IMR-90 (cell line): ENCODE measurements around the gene FASLG.

Experiments used
- BHLHE40 ChIP-seq: fragments of 150-350 bp; IDR thresholded peaks from 2 replicates; pipeline ENCODE4 v1.6.1; 2016; ENCODE audit warnings: mild to moderate bottlenecking, low read depth, low read length
- CEBPB ChIP-seq: IDR thresholded peaks from 2 replicates; pipeline ENCODE4 v1.6.1; 2012; ENCODE audit warnings: low read depth, low read length, improper control_type of control experiment
- MAFK ChIP-seq: IDR thresholded peaks from 2 replicates; pipeline ENCODE4 v1.6.1; 2012; ENCODE audit warnings: low read depth, low read length, improper control_type of control experiment
- MXI1 ChIP-seq: IDR thresholded peaks from 2 replicates; pipeline ENCODE4 v1.6.1; 2012; ENCODE audit warnings: low read depth, mild to moderate bottlenecking, low read length, moderate library complexity, borderline replicate concordance
- NFE2L2 ChIP-seq: fragments of 150-350 bp; IDR thresholded peaks from 2 replicates; pipeline ENCODE4 v1.6.1; 2016; ENCODE audit warnings: low read depth, mild to moderate bottlenecking, low read length
- POLR2A ChIP-seq: IDR thresholded peaks from 2 replicates; pipeline ENCODE4 v1.6.1; 2012; ENCODE audit warnings: mild to moderate bottlenecking, low read depth, low read length
- RAD21 ChIP-seq: IDR thresholded peaks from 2 replicates; pipeline ENCODE4 v1.6.1; 2012; ENCODE audit warnings: low read length, improper control_type of control experiment
- RFX5 ChIP-seq: IDR thresholded peaks from 2 replicates; pipeline ENCODE4 v1.8.0; 2012; ENCODE audit warnings: low read depth, mild to moderate bottlenecking, low read length, moderate library complexity
- SMC3 ChIP-seq: fragments of 150-350 bp; IDR thresholded peaks from 2 replicates; pipeline ENCODE4 v1.6.1; 2016; ENCODE audit warnings: low read depth, mild to moderate bottlenecking, antibody characterized with exemption, low read length, moderate library complexity
- TF ChIP-seq, protein P1 (sequence below): conservative IDR thresholded peaks from 2 replicates; pipeline ENCODE4 v1.5.1; 2012; ENCODE audit warnings: mild to moderate bottlenecking, low read depth, low read length, improper control_type of control experiment
- TF ChIP-seq, protein P2 (sequence below): fragments of 150-350 bp; IDR thresholded peaks from 2 replicates; pipeline ENCODE4 v1.6.1; 2016; ENCODE audit warnings: low read depth, mild to moderate bottlenecking, low read length, moderate library complexity, borderline replicate concordance
- TF ChIP-seq, protein P3 (sequence below): fragments of 150-350 bp; IDR thresholded peaks from 2 replicates; pipeline ENCODE4 v1.6.1; 2017; ENCODE audit warnings: mild to moderate bottlenecking, antibody characterized with exemption, low read length, low read depth

DNA sequence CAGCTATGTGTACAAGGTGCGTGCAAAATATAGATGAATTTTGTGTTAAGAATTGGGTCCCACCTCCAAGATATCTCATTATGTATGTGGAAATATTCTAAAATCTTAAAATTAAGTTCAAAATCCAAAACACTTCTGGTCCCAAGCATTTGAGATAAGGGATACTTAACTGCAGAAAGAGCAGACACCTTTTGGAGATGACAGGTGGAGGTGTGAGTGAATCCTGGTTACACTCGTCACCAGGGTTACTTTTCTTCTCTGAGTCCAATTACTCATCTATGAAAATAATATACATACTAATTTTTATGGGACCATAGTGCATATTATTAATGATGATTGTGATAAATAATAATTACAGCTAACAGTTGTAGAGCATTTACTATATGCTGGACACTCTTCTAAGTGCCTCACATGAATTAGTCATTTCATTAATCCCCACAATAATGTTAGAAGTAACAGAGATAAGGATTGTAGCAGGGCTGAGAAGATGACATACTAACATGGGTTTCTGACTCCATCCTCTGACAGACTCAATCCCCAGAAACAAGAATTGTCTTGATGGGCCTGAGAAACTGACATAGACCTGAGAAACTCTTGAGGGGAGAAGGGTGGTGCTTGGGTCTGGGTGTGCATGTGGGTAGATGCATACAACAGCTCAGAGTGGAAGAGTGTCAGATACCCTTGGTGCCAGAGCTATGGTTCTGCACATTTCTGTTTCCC, 8.3 kb upstream of the FASLG start:
- TF ChIP-seq, protein P1, sequence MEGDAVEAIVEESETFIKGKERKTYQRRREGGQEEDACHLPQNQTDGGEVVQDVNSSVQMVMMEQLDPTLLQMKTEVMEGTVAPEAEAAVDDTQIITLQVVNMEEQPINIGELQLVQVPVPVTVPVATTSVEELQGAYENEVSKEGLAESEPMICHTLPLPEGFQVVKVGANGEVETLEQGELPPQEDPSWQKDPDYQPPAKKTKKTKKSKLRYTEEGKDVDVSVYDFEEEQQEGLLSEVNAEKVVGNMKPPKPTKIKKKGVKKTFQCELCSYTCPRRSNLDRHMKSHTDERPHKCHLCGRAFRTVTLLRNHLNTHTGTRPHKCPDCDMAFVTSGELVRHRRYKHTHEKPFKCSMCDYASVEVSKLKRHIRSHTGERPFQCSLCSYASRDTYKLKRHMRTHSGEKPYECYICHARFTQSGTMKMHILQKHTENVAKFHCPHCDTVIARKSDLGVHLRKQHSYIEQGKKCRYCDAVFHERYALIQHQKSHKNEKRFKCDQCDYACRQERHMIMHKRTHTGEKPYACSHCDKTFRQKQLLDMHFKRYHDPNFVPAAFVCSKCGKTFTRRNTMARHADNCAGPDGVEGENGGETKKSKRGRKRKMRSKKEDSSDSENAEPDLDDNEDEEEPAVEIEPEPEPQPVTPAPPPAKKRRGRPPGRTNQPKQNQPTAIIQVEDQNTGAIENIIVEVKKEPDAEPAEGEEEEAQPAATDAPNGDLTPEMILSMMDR: no peak
- TF ChIP-seq BHLHE40 (no peak), MAFK (no peak), CEBPB (no peak; the same call in 1 of the 2 replicates), RFX5 (no peak), POLR2A (no peak), MXI1 (no peak), RAD21 (no peak), NFE2L2 (no peak), SMC3 (no peak)
- TF ChIP-seq, protein P2, sequence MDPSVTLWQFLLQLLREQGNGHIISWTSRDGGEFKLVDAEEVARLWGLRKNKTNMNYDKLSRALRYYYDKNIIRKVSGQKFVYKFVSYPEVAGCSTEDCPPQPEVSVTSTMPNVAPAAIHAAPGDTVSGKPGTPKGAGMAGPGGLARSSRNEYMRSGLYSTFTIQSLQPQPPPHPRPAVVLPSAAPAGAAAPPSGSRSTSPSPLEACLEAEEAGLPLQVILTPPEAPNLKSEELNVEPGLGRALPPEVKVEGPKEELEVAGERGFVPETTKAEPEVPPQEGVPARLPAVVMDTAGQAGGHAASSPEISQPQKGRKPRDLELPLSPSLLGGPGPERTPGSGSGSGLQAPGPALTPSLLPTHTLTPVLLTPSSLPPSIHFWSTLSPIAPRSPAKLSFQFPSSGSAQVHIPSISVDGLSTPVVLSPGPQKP: no peak
- TF ChIP-seq, protein P3, sequence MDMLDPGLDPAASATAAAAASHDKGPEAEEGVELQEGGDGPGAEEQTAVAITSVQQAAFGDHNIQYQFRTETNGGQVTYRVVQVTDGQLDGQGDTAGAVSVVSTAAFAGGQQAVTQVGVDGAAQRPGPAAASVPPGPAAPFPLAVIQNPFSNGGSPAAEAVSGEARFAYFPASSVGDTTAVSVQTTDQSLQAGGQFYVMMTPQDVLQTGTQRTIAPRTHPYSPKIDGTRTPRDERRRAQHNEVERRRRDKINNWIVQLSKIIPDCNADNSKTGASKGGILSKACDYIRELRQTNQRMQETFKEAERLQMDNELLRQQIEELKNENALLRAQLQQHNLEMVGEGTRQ: no peak
